Glomerular endothelial cell (primary cell): ENCODE results near the gene TSPOAP1. TPM values are rescaled to one million over a fixed set of nuclear protein-coding genes. Genes with fewer than 3 reads are reported as not detected.

Experiments
- DNase-seq: peaks from one replicate; pipeline ENCODE4 v3.0.0-alpha.2; 2011; ENCODE audit warnings: low read depth, low spot score; ENCODE audit errors: extremely low read depth
- total RNA-seq: library from RNA; depleted of rRNA; stranded (reverse); fragments of >200 nt; gene quantifications from 2 replicates; pipeline ENCODE4 v1.2.3, GENCODE V29; 2015

TSPOAP1 gene
- total RNA-seq, 1 donor from 2014 or later: 0.06 TPM

DNA sequence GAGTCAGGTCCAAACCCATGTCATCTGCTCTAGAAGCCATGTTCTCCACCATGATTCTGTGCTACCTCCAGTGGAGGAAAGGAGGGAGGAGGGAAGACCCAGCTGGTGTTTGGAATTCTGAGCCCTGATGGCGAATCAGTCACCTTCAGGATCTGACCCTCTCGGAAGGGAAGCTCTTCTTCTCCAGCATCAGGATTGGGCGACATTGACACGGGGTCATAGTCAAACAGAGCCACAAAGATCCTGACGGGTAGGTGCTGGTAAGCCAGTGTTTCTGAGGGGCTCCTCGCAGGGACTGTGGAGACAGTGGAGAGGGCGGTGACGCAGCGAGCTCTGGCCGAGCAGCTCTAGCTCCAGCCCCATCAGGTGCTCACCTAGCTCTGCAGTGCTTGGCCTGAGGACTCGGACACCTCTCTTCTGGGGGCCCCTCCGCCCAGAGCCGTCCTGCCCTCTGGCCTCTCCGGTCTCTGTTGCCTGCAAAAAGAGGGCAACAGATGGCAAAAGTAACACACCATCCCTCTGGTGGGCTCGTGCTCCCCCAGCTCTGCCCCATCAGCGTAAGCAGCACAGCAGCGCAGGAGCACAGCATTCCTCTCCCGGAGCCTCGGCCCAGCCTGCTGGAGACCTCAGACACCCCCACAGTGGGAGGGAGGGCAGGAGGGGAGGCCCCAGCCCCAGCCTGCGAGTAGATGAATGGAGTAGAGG is 21.0 kb downstream of the TSPOAP1 start:
- DNase-seq: no peak

DNA sequence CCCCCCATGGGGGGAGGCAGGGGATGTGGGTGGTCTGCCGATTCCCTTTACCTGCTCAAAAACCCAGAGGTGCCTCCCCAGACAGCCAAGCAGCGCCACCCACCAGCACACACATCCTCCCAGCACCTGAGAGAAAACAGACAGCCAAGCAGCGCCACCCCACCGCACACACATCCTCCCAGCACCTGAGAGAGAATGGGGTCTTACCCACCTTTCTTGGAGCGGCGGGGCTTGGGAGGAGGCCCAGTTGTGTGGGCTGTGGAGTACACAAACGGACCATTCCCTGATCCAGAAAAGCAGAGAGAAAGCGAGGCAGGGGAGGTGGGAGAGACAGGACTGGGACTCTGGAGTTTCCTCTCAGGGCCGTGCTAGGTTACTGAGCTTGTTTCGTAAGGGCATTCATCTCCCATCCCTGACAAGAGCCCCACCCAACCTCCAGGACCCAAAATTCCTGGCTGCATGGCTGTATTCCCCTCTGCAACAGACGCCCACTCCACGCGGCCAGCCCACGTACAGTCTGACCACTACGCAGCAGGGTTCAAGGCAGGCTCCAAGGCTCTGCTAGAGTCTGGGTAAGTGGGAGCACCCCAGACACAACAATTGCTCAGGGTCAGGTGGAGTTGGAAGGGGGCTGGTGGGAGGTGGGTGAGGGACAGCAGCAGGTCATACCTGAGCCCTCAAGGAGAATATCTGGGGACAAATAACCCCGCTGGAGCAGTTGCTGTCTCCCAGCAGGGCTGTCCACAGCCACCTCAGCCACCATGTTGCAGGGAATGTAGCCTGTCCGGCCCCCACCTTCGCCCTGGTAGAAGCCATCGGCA is 22.3 kb downstream of the TSPOAP1 start:
- no peak for DNase-seq

DNA sequence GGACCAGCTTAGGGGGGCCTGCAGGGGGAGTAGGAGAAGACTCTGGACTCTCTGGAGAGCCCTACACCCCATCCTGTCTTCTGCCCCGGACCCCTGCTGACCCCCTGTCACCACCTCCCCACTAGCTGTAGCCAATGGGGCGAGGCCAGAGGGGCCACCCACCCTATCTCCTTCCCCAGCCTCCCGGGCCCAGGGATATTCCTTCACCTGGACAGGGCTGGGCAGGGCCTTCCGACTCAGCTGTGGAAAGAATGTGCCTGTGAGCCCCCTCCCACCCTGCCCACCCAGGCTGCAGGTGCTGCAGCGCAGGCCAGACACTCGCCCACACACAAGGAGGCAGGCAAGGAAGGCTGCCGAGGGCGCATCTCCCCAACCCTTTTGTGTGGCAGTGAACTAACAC is 23.0 kb downstream of the TSPOAP1 start:
- no peak for DNase-seq

DNA sequence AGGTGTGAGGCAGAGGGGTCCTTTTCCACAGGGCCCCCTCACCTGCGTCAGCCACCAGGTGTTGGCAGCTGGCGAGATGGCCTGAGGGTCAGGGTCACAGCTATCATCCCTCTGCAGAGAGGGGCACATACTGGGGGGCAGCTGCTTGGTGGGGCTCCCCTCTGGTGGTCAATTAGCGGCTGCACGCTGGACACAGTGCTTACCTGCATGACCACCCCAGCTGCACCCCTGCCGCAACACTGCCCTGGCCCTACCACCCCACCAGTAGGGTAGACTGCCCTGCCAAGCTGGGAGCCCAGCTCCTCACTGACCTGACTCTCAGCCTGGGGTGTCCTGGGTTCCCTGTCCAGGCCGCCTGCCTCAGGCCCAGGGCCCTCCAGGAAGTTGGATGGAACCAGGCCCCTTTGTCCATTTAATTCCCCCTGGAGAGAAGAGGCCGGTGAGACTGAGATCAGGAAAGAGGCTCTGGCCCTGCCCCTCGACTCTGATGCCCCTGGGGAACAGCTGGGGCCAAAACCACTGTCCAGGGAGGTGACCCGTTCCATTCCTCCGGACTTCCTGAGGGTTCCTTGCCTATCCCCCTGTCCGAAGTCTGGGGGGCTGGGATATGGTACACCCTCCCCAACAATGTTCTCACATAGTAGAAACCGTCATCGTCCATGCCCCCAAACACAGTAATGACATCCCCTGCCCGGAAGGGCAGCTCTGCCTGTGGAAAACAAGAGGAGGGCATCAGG is 23.7 kb downstream of the TSPOAP1 start:
- no peak for DNase-seq

DNA sequence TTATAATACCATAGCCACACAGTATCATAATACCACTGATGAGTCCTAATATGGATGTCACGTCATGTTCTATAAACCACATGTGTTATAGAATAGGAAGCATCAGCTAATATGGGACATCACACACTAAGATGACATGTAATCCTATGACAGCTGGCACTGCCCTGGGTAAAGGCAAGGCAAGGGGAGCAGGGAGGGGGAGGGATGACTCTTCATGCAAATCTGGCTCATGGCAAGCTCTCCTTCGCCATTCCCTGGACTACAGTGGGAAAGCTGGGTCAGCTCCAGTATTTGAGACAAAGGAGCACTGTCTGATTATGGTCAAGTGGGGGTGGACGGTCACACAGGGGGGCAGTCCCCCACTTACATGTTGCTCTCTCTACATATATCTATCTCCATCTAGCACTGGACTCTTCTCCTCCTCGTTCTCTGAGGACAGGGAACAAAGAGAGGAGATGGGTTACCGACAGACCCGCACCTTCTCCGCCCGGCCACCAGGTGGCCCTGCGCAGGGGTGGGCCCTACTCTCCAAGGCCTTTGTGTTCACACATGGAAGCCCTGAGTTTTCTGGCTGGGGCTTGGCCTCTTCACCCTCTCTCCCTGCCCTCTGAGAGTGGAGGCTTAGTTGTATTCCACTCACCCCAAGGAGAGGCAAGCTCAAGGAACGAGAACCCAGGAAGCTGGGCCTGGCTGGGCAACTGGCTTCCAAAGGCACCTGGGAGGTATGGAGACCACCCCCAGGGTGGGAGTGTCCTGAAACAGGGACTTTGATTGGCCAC is 24.4 kb downstream of the TSPOAP1 start:
- DNase-seq: no peak

DNA sequence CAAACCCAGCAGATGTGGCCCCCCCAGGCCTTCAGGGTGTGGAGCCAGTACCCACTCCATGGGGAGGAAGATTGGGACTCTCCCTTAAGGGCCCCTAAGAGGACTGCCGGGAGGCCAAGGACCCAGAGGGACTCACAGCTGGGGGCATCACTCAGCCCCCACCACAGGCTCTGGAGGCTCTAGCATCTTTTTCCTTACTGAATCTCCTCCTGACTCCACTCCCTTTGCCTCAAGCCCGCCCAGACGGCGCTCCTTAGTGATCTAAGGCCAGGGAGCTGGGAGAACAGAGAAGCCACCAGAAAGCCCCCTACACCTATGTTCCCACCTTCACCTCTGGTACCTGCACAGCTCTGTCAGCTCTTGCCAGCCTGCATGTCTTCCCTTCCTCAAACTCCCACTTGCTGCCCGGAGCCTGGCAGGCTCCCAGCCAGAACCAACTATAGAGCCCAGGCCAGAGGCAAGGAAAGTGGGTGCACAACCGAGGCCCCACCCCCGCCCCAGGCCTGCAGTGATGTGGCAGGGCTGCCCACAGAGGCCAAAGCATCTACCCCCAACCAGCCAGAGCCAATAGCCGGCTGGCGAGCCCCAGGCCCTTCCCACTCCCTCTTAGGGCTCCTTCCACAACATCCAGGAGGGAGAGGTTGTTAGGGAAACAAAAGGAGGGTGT is 25.5 kb downstream of the TSPOAP1 start:
- no peak for DNase-seq

DNA sequence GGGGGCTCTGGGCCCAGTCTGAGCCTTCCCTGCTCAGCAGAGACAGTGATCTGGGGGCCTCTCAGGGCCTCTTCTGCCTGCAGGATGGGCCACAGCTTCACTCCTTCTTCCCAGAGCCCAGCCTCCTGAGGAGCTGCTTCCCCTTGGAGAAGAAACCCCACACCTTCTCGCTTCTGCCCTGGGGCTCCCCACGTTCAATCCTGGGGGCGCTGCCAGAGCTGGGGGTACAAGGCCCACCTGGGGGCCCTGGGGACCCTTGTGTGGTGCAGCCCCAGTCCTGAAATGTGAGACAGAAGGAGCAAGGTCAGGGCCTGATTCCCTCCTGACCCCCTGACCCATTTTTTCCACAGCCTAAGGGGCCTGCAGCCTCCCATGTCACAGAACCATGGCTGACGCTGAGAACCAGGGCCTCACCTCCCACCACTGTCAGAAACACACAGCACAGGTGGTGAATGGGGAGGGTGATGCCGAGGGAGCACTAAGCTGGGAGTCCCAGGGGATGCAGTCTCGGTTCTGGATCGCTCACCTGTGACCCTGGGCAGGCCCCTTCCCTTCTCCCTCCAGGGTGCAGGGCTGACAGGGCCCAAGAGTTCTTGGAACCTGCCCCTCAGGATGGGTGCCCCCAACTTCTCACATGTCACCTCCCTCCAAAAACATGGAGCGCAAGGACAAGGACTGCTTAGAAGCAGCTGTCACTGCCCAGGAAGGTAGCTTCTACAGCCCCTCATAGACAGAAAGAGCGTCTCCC is 26.2 kb downstream of the TSPOAP1 start:
- no peak for DNase-seq

DNA sequence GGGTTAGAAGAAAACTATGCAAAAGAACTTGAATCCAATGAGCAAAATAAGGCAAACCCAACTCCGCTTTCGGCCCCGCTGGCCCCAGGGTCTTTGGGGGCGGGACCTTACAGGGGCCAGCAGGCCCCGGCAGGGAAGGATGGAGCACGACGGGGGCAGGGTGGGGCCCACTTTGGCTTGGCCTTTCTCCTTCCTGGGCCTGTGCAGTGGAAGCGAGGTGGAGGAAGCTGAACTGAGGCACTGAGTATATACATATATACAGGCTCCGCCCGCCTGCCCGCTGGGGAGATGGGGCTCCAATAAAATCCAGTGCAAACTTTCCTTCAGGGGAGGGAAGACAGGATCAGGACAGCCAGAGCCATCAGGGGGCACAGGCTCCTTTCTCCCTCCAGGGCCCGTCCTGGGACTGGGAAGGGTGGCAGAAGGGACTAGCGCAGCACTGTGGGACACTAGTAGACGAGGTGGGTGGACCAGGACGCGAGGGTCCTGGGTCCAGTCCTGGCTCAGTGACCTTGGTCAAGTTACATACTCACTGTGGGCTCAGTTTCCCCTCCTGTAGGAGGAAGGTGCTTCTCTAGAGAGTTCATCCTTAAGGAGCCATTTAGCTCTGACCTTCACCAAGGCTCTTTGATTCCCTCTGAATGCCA is 27.0 kb downstream of the TSPOAP1 start:
- no peak for DNase-seq

DNA sequence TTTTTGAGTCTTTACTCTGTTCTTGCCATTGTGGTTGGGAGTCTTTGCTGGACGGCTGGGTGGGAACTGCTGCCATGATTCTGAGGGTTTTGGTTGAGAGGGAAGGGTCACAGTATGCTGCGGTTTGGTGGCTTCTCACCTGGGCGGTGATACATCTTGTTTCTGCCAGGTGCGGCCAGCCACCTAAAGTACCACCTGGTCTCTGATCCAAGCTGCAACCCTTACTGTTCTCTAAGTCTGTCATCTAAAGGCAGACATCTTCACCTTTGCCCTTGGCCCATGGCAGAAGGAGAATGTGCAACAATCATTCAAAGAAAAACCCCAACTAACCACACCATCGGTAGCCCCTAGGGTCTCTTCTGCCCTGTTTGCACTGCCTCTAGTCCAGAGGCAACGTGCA is 28.3 kb downstream of the TSPOAP1 start:
- no peak for DNase-seq

DNA sequence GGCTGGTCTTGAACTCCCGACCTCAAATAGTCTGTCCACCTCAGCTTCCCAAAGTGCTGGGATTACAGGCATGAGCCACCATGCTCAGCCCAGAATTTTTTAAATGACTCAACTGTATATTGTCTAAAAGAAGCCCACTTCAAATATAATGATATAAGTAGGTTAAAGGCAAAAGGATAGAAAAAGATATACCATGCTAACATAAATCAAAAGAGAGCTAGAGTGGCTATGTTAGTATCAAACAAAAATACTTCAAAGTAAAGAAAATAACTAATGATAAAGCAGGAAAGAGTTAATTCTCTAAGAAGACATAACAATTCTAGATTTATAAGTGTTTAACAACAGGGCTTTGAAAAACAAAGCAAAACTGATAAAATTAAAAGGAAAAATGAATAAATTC is 34.6 kb downstream of the TSPOAP1 start:
- no peak for DNase-seq

DNA sequence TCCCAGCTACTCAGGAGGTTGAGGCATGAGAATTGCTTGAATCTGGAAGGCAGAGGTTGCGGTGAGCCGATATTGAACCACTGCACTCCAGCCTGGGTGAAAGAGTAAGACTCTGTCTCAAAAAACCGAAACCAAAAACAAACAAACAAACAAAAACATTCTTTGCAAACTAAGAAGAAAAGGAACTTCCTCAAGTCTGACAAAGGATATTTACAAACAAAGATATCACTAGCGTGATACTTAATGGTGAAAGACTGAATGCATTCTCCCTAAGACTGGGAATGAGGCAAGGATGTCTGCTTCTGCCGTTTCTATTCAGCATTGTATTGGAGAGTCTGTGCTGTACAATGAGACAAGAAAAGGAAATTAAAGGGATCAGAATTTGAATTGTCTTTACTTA is 37.3 kb downstream of the TSPOAP1 start:
- DNase-seq: no peak

DNA sequence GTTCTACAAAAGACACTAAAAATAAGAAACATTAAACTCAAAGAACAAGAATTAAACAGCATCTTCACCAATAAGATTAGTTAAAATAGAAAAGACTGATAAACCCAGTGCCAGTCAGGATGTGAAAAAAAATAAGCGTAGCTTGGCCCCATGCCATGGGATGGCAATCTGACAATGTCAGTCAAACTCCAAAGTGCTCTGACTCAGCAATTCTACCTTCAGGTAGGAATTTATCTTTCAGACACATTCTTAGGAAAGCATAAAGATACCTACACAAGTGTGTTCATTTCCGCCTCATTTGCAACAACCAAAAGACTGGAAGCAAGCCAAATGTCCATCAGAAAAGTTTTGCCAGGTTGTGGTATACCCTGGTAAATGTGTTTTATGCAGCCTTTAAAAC is 38.7 kb downstream of the TSPOAP1 start:
- no peak for DNase-seq

DNA sequence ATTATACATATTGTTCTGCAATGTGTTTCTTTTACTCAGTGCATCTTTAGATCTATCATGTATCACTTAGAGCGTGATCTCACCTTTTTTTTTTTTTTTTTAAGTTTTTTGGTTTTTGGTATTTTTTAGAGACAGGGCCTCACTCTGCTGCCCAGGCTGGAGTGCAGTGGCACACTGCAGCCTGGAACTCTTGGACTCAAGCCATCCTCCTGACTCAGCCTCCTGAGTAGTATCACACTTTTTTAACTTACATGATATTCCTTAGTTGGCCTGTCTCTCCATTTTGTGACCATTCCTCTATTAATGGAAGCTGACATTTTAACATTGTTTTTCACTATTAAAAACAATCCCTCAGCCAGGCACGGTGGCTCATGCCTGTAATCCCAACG is 43.2 kb downstream of the TSPOAP1 start:
- DNase-seq: no peak

DNA sequence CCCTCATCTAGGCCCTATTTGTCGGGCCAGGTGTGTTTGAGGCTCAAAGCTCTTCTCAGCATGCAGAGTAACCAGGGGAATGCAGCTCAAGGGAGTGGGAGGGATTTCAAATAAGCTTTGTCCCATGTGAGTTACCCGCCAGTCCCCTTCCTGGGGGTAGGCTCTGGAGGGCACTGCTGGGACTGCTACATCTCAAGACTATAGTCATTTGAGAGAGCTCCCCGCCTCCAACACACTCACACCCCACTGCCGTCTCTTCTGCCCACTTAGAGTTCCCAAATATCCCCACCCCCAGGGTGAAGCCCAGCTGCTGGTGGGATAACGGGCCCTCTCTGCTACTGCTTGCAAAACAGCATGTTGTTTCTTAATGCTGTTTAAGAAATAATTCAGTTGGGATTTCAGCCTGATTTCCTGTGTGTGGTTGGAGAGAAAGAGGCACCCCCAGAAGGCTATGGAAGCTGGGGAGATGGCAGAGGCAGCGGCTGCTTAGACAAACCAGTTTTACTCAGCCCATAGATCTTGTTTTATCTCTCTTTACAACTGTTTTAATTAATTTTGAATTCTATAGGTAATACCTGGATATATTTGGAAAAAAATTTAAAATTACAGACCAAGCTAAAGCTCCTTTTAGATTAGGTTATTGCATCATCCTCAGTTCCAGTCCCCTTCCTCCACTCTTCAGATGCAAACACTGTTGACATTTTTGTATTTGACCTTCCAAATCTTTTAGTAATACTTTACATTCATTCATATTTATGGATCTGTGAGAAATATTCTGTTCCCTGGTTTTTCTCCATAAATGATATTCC is 43.8 kb downstream of the TSPOAP1 start:
- no peak for DNase-seq

DNA sequence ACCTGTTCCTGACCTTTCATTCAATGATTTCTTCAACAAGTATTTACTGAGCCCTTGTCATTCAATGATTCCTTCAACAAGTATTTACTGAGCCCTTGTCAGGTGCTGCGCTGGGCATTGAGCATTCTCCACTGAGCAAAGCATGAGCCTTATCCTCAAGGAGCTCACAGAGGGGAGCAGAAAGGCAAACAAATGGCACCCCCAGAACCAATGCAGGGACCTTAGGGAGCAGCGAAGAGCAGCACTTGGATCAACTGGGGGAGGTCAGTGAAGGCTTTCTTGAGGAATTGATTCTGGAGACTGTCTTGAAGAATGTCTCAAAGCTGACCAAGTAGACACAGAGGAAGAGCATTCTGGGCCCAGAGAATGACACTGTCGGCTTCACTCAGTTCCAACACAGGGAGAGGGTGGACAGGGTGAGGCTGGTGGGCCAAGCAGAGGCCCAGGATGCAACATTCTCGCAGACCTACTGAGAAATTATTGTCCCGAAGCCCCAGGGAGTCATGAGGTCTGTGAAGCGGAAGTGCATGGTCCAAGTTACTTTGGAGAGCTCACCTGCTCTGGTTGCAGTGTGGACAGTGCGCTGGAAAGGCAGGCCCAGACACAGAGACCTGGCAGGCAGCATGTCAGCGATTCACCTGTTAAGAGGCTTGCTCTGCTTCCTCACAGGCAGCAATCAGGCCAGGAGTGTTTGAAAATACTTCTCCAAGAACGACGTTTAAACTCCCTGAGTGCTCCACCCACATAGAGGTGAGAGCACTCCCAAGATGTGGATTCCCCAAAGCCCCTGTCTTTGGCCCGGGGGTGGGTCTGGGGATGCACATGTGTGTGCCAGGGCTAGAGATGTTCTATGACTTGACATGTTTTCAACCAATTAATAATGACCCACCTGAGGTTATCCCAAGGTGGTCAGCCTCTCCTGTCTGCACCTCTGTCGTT is 44.7 kb downstream of the TSPOAP1 start:
- no peak for DNase-seq

DNA sequence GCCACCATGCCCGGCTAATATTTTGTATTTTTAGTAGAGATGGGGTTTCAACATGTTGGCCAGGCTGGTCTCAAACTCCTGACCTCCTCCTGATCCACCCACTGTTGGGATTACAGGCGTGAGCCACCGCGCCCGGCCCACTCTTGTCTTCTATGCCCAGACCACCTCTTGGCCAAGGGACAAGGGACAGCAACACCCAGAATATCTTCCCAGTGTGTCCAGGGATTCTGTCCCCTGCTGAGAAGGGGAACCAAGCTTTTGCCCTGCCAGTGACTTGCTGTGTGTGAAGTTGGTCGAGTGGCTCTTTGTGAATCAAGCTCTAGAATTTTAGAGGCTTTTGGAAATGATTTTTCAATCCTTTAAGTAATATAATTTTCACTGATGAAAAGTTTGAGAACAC is 46.2 kb downstream of the TSPOAP1 start:
- DNase-seq: no peak

DNA sequence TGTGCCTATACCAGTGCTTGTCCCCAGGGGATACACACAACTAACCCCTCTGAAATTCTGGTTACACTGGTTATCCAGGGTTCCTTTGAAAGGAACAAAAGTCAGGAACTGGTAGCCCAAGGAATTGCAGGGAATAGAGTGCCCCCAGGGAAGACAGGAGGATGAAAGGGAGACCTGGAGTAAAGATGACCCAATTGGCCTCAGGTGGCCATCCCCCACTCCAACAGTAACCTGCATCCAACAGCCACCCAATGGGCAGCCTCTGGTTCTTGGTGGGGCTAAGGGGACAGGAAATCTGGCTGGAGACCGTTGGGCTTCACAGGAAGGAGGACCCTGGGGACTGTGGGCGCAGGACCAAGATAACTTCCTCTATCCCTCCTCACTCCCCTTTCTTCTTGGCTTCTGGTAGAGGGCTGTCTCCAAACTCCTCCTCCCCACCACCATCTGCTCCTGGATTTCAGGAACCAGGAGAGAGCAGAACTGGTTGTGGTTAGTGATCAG is 47.0 kb downstream of the TSPOAP1 start:
- DNase-seq: no peak
